SK-N-SH (cell line): ENCODE results near the gene ACOT4. TPM values are rescaled to one million over a fixed set of nuclear protein-coding genes. Genes with fewer than 3 reads are reported as not detected.

Experiments used
- CTCF ChIA-PET: fragments of 300-600, 350-600 bp; formaldehyde crosslinking; extraction: SDS; loops from one replicate; lab custom pipeline; 2021; lab: Yijun Ruan, JAX
- POLR2A ChIA-PET: fragments of 350-600 bp; sonication (Branson Sonifier 250); formaldehyde crosslinking; extraction: SDS; loops from one replicate; lab custom pipeline; 2020; ENCODE audit warnings: antibody characterized with exemption, inconsistent platforms; lab: Yijun Ruan, JAX
- DNase-seq: peaks from one replicate; pipeline ENCODE4 v3.0.0; 2012
- H2AFZ ChIP-seq: fragments of 200-600 bp; sonication (generic); 2 replicates; pipeline ENCODE4 v1.8.1; 2016; ENCODE audit warnings: antibody characterized with exemption, mild to moderate bottlenecking, low read depth
- H3F3A ChIP-seq: fragments of 200-600 bp; sonication (generic); replicated peaks from 2 replicates; pipeline ENCODE3; 2016; ENCODE audit warnings: antibody characterized with exemption, mild to moderate bottlenecking; ENCODE audit not compliant: insufficient read depth
- H3K27ac ChIP-seq, 2 experiments: fragments of 200-500 bp in 1 of 2; fragments of 200-600 bp in 1 of 2; sonication (Bioruptor generic) in 1 of 2; sonication (generic), shearing (Covaris generic) in 1 of 2; 2 replicates each; pipeline versions ENCODE4 v1.5.1 to v1.6.1; 2014 to 2016; ENCODE audit warnings: low read depth in 2 of 2, inconsistent platforms in 1 of 2, low read length in 1 of 2, mild to moderate bottlenecking in 1 of 2, mixed read lengths in 1 of 2
- H3K27me3 ChIP-seq: fragments of 200-600 bp; sonication (generic), shearing (Covaris generic); 2 replicates; pipeline ENCODE4 v1.6.1; 2016; ENCODE audit warnings: mixed run types; ENCODE audit not compliant: insufficient read depth
- H3K36me3 ChIP-seq, 2 experiments: fragments of 200-500 bp in 1 of 2; fragments of 200-600 bp in 1 of 2; sonication (Bioruptor generic) in 1 of 2; sonication (generic) in 1 of 2; replicated peaks in 1 of 2; 2 replicates each; pipeline versions ENCODE3 to v1.5.1; 2014 to 2016; ENCODE audit warnings: low read length in 1 of 2, mild to moderate bottlenecking in 1 of 2; ENCODE audit not compliant: insufficient read depth in 2 of 2, control insufficient read depth in 1 of 2
- H3K4me1 ChIP-seq, 2 experiments: fragments of 200-500 bp in 1 of 2; fragments of 200-600 bp in 1 of 2; sonication (Bioruptor generic) in 1 of 2; sonication (generic), shearing (Covaris generic) in 1 of 2; 2 replicates each; pipeline versions ENCODE4 v1.5.1 to v1.6.1; 2014 to 2016; ENCODE audit warnings: low read depth in 1 of 2, low read length in 1 of 2, mixed run types in 1 of 2; ENCODE audit not compliant: insufficient read depth in 2 of 2, control insufficient read depth in 1 of 2
- H3K4me2 ChIP-seq: fragments of 200-600 bp; sonication (generic), shearing (Covaris generic); 2 replicates; pipeline ENCODE4 v1.6.1; 2017; ENCODE audit warnings: mixed run types
- H3K4me3 ChIP-seq, 2 experiments: fragments of 200-500 bp in 1 of 2; fragments of 200-600 bp in 1 of 2; sonication (Bioruptor generic) in 1 of 2; sonication (generic), shearing (Covaris generic) in 1 of 2; 2 replicates each; pipeline versions ENCODE4 v1.5.1 to v1.8.1; 2014 to 2016; ENCODE audit warnings: low read depth in 2 of 2, inconsistent platforms in 1 of 2, low read length in 1 of 2, mild to moderate bottlenecking in 1 of 2, mixed read lengths in 1 of 2, moderate library complexity in 1 of 2
- H3K79me2 ChIP-seq: fragments of 200-600 bp; sonication (generic); 2 replicates; pipeline ENCODE4 v1.8.1; 2017; ENCODE audit warnings: mild to moderate bottlenecking; ENCODE audit not compliant: insufficient read depth
- H3K9ac ChIP-seq: fragments of 200-600 bp; sonication (generic); 2 replicates; pipeline ENCODE4 v1.6.1; 2017; ENCODE audit warnings: mixed run types
- H3K9me2 ChIP-seq: fragments of 200-600 bp; sonication (generic); 2 replicates; pipeline ENCODE4 v1.6.1; 2017; ENCODE audit warnings: mixed run types
- H3K9me3 ChIP-seq: fragments of 200-600 bp; sonication (generic); 2 replicates; pipeline ENCODE4 v1.6.1; 2017; ENCODE audit warnings: mixed run types, mild to moderate bottlenecking, moderate library complexity
- H4K20me1 ChIP-seq: fragments of 200-600 bp; sonication (generic); 2 replicates; pipeline ENCODE4 v1.6.1; 2017; ENCODE audit warnings: mild to moderate bottlenecking, mixed run types; ENCODE audit not compliant: insufficient read depth
- ELF1 ChIP-seq: IDR thresholded peaks from 2 replicates; pipeline ENCODE4 v1.4.0; 2012
- EZH2phosphoT487 ChIP-seq: fragments of 200-600 bp; sonication (generic); IDR thresholded peaks from 2 replicates; pipeline ENCODE4 v1.6.1; 2017; ENCODE audit warnings: low read depth, mixed run types, mild to moderate bottlenecking, antibody characterized with exemption, moderate library complexity, borderline replicate concordance
- FOXM1 ChIP-seq: IDR thresholded peaks from 2 replicates; pipeline ENCODE4 v1.4.0; 2012; ENCODE audit warnings: low read depth, mild to moderate bottlenecking
- MEF2A ChIP-seq: IDR thresholded peaks from 2 replicates; pipeline ENCODE4 v1.4.0; 2012; ENCODE audit warnings: low read depth, borderline replicate concordance
- MXI1 ChIP-seq: IDR thresholded peaks from 2 replicates; pipeline ENCODE4 v1.6.1; 2012; ENCODE audit warnings: mild to moderate bottlenecking, low read depth, low read length, improper control_type of control experiment
- NRF1 ChIP-seq: IDR thresholded peaks from 2 replicates; pipeline ENCODE4 v1.6.1; 2012; ENCODE audit warnings: low read depth, mild to moderate bottlenecking, low read length
- RAD21 ChIP-seq: IDR thresholded peaks from 2 replicates; pipeline ENCODE4 v1.6.1; 2012; ENCODE audit warnings: mild to moderate bottlenecking, low read length
- RCOR1 ChIP-seq: fragments of 150-350 bp; IDR thresholded peaks from 2 replicates; pipeline ENCODE4 v1.6.1; 2017; ENCODE audit warnings: antibody characterized with exemption, low read length
- RFX5 ChIP-seq: IDR thresholded peaks from 2 replicates; pipeline ENCODE4 v1.6.1; 2012; ENCODE audit warnings: mild to moderate bottlenecking, improper control_type of control experiment, low read length
- SIN3A ChIP-seq: IDR thresholded peaks from 2 replicates; pipeline ENCODE4 v1.6.1; 2012; ENCODE audit warnings: low read depth, mild to moderate bottlenecking, low read length, moderate library complexity, borderline replicate concordance
- TEAD4 ChIP-seq: IDR thresholded peaks from 2 replicates; pipeline ENCODE4 v1.4.0; 2012; ENCODE audit warnings: mild to moderate bottlenecking, borderline replicate concordance; ENCODE audit not compliant: insufficient read depth
- WGBS: methylation state at CpG from one replicate; pipeline ENCODE4 v1.1.6; 2017; ENCODE audit warnings: low lambda C conversion rate; 5-methylcytosine and 5-hydroxymethylcytosine counted together
- polyA plus RNA-seq, 3 experiments: library from polyadenylated mRNA; depleted of rRNA; stranded (reverse); fragments of >200 nt; gene quantifications; 2 replicates each; pipeline ENCODE4 v1.2.3, GENCODE V29; 2012
- TF ChIP-seq, protein P1 (sequence below): fragments of 200-600 bp; sonication (generic); IDR thresholded peaks from 2 replicates; pipeline ENCODE4 v1.6.1; 2017; ENCODE audit warnings: antibody characterized with exemption, mild to moderate bottlenecking, moderate library complexity
- TF ChIP-seq, protein P2 (sequence below): IDR thresholded peaks from 2 replicates; pipeline ENCODE4 v1.6.1; 2012; ENCODE audit warnings: mild to moderate bottlenecking, low read depth, low read length, moderate library complexity
- TF ChIP-seq, protein P3 (sequence below): IDR thresholded peaks from 2 replicates; pipeline ENCODE4 v1.4.0; 2012; ENCODE audit warnings: low read depth
- TF ChIP-seq, protein P4 (sequence below): fragments of 150-350 bp; IDR thresholded peaks from 2 replicates; pipeline ENCODE4 v1.6.1; 2016; ENCODE audit warnings: mild to moderate bottlenecking, low read depth, low read length

ACOT4 gene
- polyA plus RNA-seq, 1 of the 3 experiments (the other 2 are of a cell fraction) = 0.12 TPM

DNA sequence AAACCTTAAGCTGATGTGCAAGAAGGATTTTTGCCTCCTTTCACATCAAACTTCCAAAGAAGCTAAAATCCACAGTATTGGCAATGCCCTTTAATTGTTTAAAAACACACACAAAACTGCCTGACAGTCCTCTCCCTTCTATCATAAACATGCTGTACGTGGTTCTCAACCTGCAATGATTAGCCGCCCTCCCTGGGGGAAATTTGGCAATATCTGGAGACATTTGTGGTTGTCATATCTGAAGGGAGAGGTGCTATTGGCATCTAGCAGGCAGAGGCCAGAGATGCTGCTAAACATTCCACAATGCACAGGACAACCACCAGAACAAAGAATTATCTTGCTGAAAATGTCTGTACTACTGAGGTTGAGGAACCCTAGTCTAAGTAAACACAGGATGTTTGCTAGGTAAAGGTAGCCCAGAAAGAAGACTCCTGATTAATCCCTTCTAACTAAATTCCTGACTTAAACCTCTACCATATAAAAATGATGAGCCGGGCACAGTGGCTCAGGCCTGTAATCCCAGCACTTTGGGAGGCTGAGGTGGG is 21.8 kb downstream of the ACOT4 start:
- peak overlapping the region in 1 of 2 experiments; percentile 62; a peak in 3 of 4 replicates for H3K4me3 ChIP-seq
- no peaks in the 10 kb centered on the region for H3K36me3 ChIP-seq
- CTCF ChIA-PET = interaction anchor here (1.1 to 2.5 kb wide), 3 partner anchors 11 to 440 kb away, joined by 4 to 10 read pairs (median 4); no protein-coding TSS in a partner anchor
- no peaks in the 10 kb centered on the region for H3K27me3 ChIP-seq
- H3K4me2 ChIP-seq = peak overlapping the region; percentile 88; the same call in 1 of the 2 replicates
- no peak overlapping the region for H3K27ac ChIP-seq
- no peak for TF ChIP-seq MEF2A
- TF ChIP-seq, protein P1, sequence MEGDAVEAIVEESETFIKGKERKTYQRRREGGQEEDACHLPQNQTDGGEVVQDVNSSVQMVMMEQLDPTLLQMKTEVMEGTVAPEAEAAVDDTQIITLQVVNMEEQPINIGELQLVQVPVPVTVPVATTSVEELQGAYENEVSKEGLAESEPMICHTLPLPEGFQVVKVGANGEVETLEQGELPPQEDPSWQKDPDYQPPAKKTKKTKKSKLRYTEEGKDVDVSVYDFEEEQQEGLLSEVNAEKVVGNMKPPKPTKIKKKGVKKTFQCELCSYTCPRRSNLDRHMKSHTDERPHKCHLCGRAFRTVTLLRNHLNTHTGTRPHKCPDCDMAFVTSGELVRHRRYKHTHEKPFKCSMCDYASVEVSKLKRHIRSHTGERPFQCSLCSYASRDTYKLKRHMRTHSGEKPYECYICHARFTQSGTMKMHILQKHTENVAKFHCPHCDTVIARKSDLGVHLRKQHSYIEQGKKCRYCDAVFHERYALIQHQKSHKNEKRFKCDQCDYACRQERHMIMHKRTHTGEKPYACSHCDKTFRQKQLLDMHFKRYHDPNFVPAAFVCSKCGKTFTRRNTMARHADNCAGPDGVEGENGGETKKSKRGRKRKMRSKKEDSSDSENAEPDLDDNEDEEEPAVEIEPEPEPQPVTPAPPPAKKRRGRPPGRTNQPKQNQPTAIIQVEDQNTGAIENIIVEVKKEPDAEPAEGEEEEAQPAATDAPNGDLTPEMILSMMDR = no peak
- no peak for TF ChIP-seq TEAD4
- TF ChIP-seq EZH2phosphoT487 = no peak
- TF ChIP-seq, protein P2, sequence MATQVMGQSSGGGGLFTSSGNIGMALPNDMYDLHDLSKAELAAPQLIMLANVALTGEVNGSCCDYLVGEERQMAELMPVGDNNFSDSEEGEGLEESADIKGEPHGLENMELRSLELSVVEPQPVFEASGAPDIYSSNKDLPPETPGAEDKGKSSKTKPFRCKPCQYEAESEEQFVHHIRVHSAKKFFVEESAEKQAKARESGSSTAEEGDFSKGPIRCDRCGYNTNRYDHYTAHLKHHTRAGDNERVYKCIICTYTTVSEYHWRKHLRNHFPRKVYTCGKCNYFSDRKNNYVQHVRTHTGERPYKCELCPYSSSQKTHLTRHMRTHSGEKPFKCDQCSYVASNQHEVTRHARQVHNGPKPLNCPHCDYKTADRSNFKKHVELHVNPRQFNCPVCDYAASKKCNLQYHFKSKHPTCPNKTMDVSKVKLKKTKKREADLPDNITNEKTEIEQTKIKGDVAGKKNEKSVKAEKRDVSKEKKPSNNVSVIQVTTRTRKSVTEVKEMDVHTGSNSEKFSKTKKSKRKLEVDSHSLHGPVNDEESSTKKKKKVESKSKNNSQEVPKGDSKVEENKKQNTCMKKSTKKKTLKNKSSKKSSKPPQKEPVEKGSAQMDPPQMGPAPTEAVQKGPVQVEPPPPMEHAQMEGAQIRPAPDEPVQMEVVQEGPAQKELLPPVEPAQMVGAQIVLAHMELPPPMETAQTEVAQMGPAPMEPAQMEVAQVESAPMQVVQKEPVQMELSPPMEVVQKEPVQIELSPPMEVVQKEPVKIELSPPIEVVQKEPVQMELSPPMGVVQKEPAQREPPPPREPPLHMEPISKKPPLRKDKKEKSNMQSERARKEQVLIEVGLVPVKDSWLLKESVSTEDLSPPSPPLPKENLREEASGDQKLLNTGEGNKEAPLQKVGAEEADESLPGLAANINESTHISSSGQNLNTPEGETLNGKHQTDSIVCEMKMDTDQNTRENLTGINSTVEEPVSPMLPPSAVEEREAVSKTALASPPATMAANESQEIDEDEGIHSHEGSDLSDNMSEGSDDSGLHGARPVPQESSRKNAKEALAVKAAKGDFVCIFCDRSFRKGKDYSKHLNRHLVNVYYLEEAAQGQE = no peak
- no peak for TF ChIP-seq FOXM1
- TF ChIP-seq NRF1 = no peak
- no peak for TF ChIP-seq RAD21
- TF ChIP-seq, protein P3, sequence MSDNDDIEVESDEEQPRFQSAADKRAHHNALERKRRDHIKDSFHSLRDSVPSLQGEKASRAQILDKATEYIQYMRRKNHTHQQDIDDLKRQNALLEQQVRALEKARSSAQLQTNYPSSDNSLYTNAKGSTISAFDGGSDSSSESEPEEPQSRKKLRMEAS = no peak
- no peak for TF ChIP-seq RFX5
- no peak for TF ChIP-seq RCOR1
- TF ChIP-seq ELF1 = no peak
- TF ChIP-seq, protein P4, sequence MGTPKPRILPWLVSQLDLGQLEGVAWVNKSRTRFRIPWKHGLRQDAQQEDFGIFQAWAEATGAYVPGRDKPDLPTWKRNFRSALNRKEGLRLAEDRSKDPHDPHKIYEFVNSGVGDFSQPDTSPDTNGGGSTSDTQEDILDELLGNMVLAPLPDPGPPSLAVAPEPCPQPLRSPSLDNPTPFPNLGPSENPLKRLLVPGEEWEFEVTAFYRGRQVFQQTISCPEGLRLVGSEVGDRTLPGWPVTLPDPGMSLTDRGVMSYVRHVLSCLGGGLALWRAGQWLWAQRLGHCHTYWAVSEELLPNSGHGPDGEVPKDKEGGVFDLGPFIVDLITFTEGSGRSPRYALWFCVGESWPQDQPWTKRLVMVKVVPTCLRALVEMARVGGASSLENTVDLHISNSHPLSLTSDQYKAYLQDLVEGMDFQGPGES = no peak
- TF ChIP-seq MXI1 = no peak
- no peak for TF ChIP-seq SIN3A
- POLR2A ChIA-PET = interaction anchor here (1.3 to 1.9 kb wide), 4 partner anchors 43 to 123 kb away, joined by 3 to 8 read pairs (median 6); partner anchors contain the start of genes ACOT2 and RIOX1
- peaks cover 11% of the 10 kb centered on the region for H3F3A ChIP-seq
- no peaks in the 10 kb centered on the region for H3K9me3 ChIP-seq
- DNase-seq = no peak
- peak overlapping the region; percentile 93; the same call in 1 of the 2 replicates for H2AFZ ChIP-seq
- no peaks in the 10 kb centered on the region for H3K4me1 ChIP-seq
- WGBS = 84% methylated on average over 3 of the region's 3 CpGs
- H3K9me2 ChIP-seq = no peaks in the 10 kb centered on the region
- no peaks in the 10 kb centered on the region for H3K79me2 ChIP-seq
- no peaks in the 10 kb centered on the region for H4K20me1 ChIP-seq
- H3K9ac ChIP-seq = no peak overlapping the region
